PFSK-1 (cell line): ENCODE measurements around the gene SLC16A7.

Experiments used
- FOXP2 ChIP-seq: optimal IDR thresholded peaks from 2 replicates; pipeline ENCODE3; 2011; ENCODE audit warnings: borderline replicate concordance, control low read depth, inconsistent platforms; ENCODE audit not compliant: insufficient read depth; ENCODE audit errors: extremely low read length, extremely low read depth
- POLR2AphosphoS5 ChIP-seq: IDR thresholded peaks from 2 replicates; pipeline ENCODE4 v1.6.1; 2012; ENCODE audit warnings: low read depth, mild to moderate bottlenecking, control low read depth, low read length, moderate library complexity
- SIN3A ChIP-seq: IDR thresholded peaks from 2 replicates; pipeline ENCODE4 v1.6.1; 2012; ENCODE audit warnings: mild to moderate bottlenecking, low read length, moderate library complexity, borderline replicate concordance; ENCODE audit not compliant: insufficient read depth
- TAF1 ChIP-seq: IDR thresholded peaks from 2 replicates; pipeline ENCODE4 v1.6.1; 2012; ENCODE audit warnings: low read length, control low read depth, borderline replicate concordance; ENCODE audit not compliant: insufficient read depth
- TF ChIP-seq, protein P1 (sequence below), 2 experiments: IDR thresholded peaks; 2 replicates each; pipeline versions ENCODE4 v1.6.1 to v1.8.0; 2011 to 2012; ENCODE audit warnings: low read depth in 2 of 2, low read length in 2 of 2, control low read depth in 1 of 2, inconsistent platforms in 1 of 2, mild to moderate bottlenecking in 1 of 2, moderate library complexity in 1 of 2; ENCODE audit not compliant: insufficient read depth in 1 of 2

SLC16A7 gene

DNA sequence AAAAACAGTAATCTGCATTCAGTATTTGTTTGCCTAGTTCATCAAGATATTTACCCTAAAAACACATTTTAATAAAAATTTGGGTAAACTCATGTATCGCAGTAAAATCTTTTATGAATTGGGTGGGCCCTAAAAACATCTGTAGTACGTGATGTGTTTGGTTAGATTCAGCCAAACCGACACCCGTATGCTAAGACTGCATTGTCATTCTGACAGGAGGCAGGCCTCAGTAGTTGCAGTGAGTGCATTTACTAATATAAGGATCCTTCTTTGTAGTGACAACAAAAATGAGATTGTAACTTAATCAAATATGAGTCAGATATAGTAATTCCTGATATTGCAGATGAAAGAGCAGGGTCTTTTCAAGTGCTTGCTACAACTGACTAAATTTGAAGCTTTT, 191.8 kb downstream of the SLC16A7 start:
- TF ChIP-seq POLR2AphosphoS5 = no peak
- no peak for TF ChIP-seq TAF1
- TF ChIP-seq SIN3A = no peak
- TF ChIP-seq, protein P1, sequence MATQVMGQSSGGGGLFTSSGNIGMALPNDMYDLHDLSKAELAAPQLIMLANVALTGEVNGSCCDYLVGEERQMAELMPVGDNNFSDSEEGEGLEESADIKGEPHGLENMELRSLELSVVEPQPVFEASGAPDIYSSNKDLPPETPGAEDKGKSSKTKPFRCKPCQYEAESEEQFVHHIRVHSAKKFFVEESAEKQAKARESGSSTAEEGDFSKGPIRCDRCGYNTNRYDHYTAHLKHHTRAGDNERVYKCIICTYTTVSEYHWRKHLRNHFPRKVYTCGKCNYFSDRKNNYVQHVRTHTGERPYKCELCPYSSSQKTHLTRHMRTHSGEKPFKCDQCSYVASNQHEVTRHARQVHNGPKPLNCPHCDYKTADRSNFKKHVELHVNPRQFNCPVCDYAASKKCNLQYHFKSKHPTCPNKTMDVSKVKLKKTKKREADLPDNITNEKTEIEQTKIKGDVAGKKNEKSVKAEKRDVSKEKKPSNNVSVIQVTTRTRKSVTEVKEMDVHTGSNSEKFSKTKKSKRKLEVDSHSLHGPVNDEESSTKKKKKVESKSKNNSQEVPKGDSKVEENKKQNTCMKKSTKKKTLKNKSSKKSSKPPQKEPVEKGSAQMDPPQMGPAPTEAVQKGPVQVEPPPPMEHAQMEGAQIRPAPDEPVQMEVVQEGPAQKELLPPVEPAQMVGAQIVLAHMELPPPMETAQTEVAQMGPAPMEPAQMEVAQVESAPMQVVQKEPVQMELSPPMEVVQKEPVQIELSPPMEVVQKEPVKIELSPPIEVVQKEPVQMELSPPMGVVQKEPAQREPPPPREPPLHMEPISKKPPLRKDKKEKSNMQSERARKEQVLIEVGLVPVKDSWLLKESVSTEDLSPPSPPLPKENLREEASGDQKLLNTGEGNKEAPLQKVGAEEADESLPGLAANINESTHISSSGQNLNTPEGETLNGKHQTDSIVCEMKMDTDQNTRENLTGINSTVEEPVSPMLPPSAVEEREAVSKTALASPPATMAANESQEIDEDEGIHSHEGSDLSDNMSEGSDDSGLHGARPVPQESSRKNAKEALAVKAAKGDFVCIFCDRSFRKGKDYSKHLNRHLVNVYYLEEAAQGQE (IDR thresholded peaks at IDR 0.05; ENCODE audit: insufficient read depth in 1 of 2, low read depth in 2 of 2, low read length in 2 of 2) = no peak
- no peak for TF ChIP-seq FOXP2

GRCh38 chr12:59792647-59793046, 196.8 kb downstream of the SLC16A7 start:
- TF ChIP-seq TAF1 (no peak), SIN3A (no peak), FOXP2 (no peak), POLR2AphosphoS5 (no peak)
- TF ChIP-seq, protein P1 (IDR thresholded peaks at IDR 0.05; ENCODE audit: insufficient read depth in 1 of 2, low read depth in 2 of 2, low read length in 2 of 2) = no peak

DNA sequence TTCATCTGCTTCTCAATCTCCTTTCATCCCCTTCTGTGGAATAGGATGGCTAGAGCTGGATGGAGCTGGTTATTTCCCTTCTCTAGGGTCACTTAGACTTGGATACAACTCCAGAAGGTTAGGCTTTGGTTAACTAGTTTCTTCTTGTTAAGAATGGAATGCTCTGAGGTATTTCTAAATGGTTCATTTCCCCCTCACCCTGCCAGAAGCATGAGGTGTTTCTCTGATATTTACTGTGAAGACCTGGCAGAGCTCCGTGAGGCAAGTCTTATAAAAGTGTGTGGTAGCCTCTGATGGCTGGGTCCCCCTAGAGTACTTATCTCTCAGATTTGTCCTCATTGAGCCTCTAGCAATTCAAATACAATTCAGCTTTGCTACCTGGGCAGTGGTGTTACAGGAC, 207.9 kb downstream of the SLC16A7 start:
- TF ChIP-seq SIN3A = no peak
- TF ChIP-seq FOXP2 = no peak
- TF ChIP-seq POLR2AphosphoS5 = no peak
- TF ChIP-seq, protein P1 (IDR thresholded peaks at IDR 0.05; ENCODE audit: insufficient read depth in 1 of 2, low read depth in 2 of 2, low read length in 2 of 2) = no peak
- TF ChIP-seq TAF1 = no peak

GRCh38 chr12:59808317-59808910, 212.6 kb downstream of the SLC16A7 start:
- TF ChIP-seq POLR2AphosphoS5 = no peak
- TF ChIP-seq TAF1 = no peak
- TF ChIP-seq FOXP2 = no peak
- TF ChIP-seq, protein P1 (IDR thresholded peaks at IDR 0.05; ENCODE audit: insufficient read depth in 1 of 2, low read depth in 2 of 2, low read length in 2 of 2) = no peak
- no peak for TF ChIP-seq SIN3A

DNA sequence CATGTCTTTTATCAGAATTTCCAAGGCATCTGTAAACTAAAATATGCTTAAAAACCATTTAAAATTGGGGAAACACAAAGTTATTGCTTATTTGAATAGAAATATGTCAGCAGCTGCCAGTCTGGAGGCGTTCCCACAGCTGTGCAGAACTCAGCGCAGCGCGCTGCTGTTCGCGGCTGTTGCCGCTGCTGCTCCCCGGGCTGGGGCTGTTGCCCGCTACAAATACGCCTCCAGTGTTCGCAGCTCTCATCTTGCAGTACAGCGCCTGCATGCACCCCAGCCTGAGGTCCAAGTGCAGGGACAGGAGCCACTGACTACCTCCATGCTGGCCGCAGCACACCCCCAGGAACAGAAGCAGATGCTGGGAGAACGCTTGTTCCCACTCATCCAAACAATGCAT, 216.2 kb downstream of the SLC16A7 start:
- TF ChIP-seq SIN3A (no peak), FOXP2 (no peak), POLR2AphosphoS5 (no peak)
- TF ChIP-seq, protein P1 (IDR thresholded peaks at IDR 0.05; ENCODE audit: insufficient read depth in 1 of 2, low read depth in 2 of 2, low read length in 2 of 2) = no peak
